ENCODE measurements around the gene SH2B3.
"Not testable (repeated sequence)": the region's sequence is repeated elsewhere in the genome, so short reads cannot be mapped to it uniquely, and the experiment has no call there.

Gene SH2B3

GRCh38 chr12:111458546-111459172 is 52.9 kb downstream of the SH2B3 start:
- no peak for DNase-seq (ENCODE audit: low read depth)

- DNase-seq (ENCODE audit: low read depth), result not testable (repeated sequence)
Observed at GRCh38 chr12:111460111-111460510, 54.4 kb downstream of the SH2B3 start.

GRCh38 chr12:111462210-111462769 is 56.6 kb downstream of the SH2B3 start:
- DNase-seq (ENCODE audit: low read depth), result no peak

GRCh38 chr12:111467092-111467856 is 61.6 kb downstream of the SH2B3 start:
- no peak for DNase-seq (ENCODE audit: low read depth)

GRCh38 chr12:111467857-111468241 is 62.1 kb downstream of the SH2B3 start:
- no peak for DNase-seq (ENCODE audit: low read depth)

- DNase-seq (ENCODE audit: low read depth), result no peak
Observed at GRCh38 chr12:111469401-111469800, 63.7 kb downstream of the SH2B3 start.

GRCh38 chr12:111471236-111471635 is 65.5 kb downstream of the SH2B3 start:
- DNase-seq (ENCODE audit: low read depth), result no peak

- no peak for DNase-seq (ENCODE audit: low read depth)
Observed at GRCh38 chr12:111482462-111482861, 76.7 kb downstream of the SH2B3 start.

GRCh38 chr12:111488271-111488670 is 82.5 kb downstream of the SH2B3 start:
- no peak for DNase-seq (ENCODE audit: low read depth)

GRCh38 chr12:111488798-111489197 is 83.1 kb downstream of the SH2B3 start:
- DNase-seq (ENCODE audit: low read depth), result no peak

- DNase-seq (ENCODE audit: low read depth), result not testable (repeated sequence)
Observed at GRCh38 chr12:111492979-111493378, 87.3 kb downstream of the SH2B3 start.

- DNase-seq (ENCODE audit: low read depth), result no peak
Observed at GRCh38 chr12:111494676-111495075, 89.0 kb downstream of the SH2B3 start.

All from non-pigmented ciliary epithelial cell (primary cell).